Sigmoid colon (tissue), 3 donors: Measurements from ENCODE around the gene ARL17B.
"Not testable (repeated sequence)": the region's sequence is repeated elsewhere in the genome, so short reads cannot be mapped to it uniquely, and the experiment has no call there.

Experiments
- CTCF ChIP-seq, 4 experiments: fragments of 450-650 bp in 3 of 4; fragments of 200-600 bp in 1 of 4; IDR thresholded peaks; one replicate each; pipeline ENCODE4 v1.5.1; 2016 to 2019; ENCODE audit warnings: antibody characterized with exemption in 4 of 4, mild to moderate bottlenecking in 3 of 4, moderate library complexity in 2 of 4
- POLR2A ChIP-seq, 2 donors: fragments of 450-650 bp; IDR thresholded peaks; one replicate each; pipeline ENCODE4 v1.6.1; 2016; ENCODE audit warnings: antibody characterized with exemption in 2 of 2, mild to moderate bottlenecking in 2 of 2, moderate library complexity in 2 of 2

GRCh38 chr17:46281336-46281735 is 80.2 kb downstream of the ARL17B start:
- TF ChIP-seq CTCF, POLR2A (IDR thresholded peaks at IDR 0.05): not testable (repeated sequence)
